Suppressor macrophage (primary cell): ENCODE results near the gene GBP1.

ENCODE experiments used
- DNase-seq, 4 experiments: peaks; one replicate each; pipeline ENCODE4 v3.0.0-alpha.2; 2020 to 2022

Gene GBP1

DNA sequence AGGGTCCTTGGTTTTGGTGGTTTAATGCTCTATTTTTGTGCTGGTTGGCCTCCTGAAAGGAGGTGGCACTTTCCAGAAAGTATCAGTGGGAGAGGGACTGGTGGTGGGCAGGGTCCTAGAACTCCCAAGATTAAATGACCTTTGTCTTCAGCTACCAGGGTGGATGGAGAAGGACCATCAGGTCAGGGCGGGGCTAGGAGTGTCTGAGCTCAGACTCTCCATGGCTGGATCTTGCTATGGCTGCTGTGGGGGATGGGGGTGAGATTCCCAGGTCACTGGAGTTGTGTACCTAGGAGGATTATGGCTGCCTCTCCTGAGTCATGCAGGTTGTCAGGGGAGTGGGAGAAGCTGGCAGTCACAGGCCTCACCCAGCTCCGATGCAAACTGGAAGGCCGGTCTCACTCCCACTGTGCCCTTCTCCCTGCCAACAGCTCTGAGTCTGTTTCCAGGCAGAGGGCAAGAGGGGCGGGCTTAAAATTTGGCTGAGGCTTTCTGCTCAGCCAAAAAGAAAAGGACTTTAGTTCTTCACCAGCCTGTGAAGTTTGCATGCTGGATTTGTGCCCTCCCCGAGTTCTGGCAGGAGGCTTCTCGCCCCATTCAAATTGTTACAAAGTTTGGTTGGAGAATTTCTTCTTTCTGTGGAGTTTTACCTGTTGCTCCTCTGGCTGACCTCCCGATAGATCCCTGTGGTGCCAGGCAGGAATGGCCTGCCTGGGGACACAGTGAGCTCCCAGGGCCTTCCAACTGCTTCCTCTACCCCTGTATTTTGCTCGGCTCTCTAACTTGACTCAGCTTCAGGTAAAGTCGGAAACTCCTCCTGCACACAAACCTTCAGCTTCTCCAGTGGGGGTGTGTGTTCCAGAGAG, 59.5 kb downstream of the GBP1 start:
- no peak for DNase-seq
